ENCODE results near the gene ENOX1.
A peak's percentile ranks its signal among the peaks of the same experiment; 100 is the strongest.

ENOX1 gene

DNA sequence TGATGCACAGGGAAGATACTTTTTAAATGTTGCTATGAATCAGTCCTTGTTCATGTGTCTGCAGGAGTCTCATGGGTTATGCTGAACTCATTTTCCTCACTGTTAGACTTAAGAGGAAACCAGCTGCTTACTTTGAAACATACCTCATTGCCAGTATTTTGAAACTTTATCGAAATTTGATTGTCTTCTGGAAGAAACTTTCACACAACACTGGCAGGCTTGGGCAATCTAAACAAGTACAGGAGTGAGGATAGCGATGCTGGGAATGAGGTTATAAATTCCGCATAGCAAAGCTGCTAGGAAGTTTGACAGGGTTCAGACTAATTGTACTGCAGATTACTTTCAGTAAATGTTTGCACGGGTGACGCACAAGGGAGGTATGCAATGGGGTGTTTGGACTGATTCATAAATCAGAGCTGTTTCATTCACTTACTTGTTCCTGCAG, 517.7 kb downstream of the ENOX1 start:
- DNase-seq: peak; percentile 76

DNA sequence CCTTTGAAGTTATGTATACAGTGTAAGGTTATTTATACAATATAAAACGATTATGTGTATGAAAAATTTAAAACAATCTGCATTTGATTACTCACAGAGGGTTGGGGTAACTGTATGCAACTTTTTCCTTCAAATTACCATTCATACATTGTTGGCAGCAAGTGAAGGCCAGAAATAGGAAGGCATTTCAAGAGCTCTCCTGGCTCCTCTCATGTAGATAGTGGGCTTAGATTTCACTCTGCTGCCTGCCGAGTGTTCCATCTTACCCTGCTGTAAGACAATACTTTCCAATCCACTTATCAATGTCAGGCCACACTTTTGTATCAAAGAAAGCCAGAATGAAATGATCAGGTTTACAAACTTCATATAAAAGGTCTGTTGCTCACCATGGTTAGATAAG, 518.1 kb downstream of the ENOX1 start:
- no peak for DNase-seq

DNA sequence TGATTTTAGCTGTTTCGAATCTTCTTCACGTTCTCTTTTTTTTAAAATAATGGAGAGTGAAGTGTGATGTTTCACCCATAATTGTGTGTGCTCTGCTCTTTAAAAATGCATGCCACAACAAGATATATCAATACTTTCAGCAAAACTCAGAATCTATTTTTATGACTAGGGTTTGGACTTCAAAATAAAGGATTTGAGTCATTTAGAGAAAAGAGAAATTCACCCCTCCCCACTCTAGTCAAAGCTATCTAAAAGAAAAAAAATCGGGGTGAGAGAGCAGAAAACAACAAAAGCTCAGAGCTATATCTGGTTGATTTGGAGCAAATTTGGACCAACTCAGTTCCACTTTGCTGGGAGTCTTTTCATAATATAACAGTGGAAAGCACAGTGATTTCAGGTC, 518.9 kb downstream of the ENOX1 start:
- no peak for DNase-seq

DNA sequence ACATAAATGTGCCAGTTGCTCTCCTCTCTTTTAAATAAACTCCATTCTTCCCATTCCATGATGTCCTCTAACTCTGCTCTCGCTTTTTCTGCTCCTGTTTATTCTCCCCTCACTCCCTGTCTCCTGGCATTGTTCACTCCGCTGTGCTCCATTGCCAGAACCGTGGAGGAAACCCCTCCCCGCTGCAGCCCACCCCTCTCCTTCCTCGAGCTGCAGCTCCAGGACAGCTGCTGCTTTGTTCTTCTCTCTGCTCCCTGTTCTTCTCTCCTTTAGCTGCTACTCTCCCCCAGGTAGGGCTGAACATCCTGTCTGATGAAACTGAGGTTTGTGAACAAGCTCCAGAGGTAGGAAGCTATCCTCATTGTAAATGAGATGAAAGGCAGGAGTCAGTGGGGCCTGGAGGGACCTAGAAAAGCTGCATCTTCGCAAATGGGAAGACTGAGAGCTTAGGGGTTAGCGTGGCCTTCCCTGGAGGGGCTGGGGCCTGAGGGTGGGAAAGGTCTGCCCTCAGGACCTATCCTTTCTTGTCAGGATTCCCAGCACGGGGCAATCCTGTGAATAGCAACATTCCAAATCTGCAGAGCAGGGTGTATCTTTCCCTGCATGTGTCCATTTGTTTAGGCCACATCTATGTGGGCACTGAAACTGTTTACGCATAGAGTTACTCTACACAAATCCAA, 519.7 kb downstream of the ENOX1 start:
- DNase-seq: no peak

DNA sequence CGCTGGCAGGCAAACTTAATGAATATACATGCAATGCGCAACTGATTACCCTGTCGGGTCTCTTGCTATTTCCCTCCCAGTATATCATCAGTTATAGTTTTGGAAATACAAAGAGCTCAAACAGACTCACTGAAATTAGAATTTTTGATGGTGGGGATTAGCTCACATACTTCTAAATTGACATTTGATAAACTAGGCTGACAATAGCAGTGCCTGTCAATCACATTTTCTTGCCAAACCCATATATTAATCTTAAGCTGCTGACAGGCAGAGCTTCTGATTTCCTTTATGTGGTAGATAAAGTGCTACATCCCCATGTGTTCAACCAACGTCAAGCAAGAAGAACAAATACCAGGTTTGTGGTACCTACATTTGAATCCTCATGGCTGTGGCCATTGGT, 521.7 kb downstream of the ENOX1 start:
- DNase-seq: no peak

DNA sequence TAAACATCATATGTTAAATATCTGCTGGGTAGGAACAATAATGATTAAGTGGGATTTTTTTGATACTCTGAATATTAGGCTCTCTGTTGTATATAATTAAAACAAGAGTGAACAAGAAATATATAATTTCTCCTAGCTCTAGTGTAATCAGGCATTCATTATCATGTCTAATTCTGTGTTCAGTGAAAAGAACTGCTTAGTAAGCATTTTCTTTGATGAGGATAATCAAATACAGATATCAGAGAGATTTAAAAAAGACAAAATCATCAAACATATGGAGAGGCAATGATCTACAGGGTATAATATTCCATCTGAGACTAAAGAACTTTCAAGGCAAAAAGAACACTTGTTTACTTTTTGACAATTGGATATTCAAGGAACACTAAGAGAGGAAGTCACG, 522.3 kb downstream of the ENOX1 start:
- no peak for DNase-seq

DNA sequence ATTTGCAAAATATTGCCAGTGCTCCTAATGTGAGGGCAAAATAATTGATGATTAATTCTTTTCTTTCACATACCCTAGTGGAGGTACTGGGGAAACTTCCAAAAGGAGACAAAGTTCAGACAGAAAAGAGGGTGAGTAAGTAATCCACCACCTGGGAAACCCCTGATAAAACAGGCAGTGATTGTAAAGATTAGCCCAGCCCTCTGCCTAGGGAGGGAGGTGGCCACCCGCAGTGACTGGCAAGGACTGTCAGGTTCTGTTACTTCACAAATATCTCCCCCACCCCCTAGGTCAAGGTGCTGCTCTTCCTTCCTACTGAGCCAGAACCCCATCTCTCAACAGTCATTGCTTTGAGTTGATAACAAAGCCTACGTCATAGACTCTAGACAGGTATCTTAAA, 523.7 kb downstream of the ENOX1 start:
- DNase-seq: no peak

DNA sequence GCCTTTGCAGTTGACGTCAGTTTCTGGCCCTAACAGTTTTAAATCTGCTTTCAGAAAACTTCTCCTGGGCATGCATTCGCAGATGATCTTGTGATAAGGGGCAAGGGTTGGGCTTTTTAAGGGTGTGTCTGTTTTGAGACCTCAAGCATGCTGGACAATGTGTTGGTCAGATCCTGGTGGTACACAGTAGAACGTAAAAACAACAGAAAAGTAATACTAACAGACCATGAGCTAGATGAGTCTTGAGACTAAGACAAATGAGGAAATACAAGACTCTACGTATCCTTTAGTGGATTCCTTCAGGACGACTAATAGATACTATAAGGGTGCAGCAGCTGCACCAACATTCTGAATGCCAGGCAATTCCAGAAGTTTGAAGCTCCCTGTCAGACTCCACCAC, 525.8 kb downstream of the ENOX1 start:
- peak; percentile 11 for DNase-seq

DNA sequence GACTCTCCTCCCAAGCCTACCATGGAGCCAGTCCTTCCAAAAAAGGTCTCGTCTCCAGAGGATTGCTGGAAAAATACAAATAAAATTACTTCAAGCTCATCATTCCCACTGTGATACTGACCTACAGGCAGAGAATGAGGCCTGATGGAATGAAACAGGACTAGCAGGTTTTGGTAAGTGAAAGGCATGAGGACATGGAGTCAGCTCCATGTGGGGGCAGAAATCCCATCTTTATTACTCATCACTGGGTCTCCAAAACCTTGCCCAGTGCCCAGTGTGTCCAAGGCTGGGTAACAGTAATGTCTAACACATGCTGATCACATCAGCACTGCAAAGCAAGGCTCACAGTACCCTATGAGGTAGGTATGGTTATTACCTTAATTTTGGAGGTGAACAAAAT, 528.0 kb downstream of the ENOX1 start:
- no peak for DNase-seq

DNA sequence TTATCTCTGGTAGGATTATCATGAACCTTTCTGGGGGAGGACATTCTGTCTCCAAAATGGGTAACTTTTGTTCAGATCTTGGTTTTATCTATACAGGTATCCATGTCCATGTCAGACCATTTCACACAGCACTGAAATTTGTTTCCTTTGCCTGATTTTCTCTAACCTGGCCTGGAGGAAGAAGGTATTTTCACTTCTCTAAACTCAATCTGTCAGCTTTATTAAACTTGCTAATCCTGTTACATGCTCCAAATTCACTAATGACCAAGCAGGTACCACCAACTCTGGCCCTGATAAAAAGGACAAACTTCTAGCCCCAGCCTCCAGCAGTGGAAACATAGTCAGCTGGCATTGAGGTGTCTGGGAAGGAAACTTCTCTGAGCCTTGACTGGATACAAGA, 529.0 kb downstream of the ENOX1 start:
- no peak for DNase-seq

DNA sequence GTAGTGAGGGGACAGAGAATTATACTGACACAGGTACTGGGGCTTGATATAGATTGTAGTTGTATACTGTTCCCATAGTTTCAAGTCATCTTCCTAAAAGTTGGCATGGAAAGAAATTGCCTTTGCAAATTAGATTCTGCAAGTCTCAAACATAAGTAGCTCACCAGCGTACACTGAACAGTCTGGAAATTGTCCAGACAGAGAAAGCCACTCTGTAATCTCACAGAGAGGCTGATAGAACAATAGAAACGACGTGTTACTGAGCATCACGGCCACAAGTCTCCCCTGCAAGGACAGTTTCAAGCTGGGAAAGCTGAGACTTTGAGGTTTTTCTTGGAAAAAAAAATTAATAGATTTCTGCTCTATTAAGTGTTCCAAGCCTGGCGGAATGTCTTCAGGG, 534.8 kb downstream of the ENOX1 start:
- DNase-seq: no peak

DNA sequence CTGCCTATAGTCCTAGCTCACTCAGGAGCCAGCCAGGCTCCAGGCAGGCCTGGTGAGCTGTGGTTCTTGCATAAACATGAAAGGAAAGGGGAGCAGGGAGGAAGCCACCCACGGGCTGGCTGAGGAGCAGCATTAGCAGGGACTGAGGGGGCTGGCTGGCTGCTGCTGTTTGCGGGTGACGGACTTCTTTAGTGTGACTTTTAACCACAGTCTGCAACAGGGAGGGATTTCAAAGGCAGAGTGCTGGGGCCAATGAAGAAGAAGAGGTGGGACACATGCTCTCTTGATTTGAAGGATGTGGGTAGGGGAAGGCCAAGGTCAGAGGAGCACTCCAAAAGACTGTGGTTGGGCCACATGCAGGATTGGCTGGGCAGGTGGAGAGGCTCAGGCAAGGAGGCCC, 540.4 kb downstream of the ENOX1 start:
- no peak for DNase-seq

DNA sequence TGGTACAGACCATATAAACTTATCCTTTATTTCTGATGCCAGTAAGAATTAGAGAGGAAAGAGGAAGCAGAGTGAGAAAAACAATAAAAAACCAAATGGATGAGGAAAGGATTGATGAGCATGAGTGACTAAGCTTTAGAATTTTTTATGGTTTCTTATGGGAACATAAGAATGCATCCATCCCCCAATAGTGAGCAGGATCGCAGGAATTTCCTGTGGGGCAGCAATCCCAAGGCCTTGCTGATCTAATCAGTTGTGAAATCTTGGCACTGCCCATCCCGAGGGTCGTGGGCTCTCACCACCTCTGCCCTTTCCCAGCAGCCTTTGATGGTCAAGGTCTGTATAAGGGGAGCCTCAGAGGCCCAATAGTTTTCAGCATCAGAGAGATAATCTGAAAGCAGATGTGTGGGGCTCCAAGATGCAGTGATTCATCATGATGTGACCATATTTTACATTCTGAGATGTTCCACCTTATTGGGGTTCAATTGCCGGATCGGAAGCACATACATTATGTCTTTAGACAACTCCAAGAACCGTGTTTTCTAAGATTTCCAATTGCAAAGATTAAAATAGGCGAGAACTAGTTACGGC, 541.3 kb downstream of the ENOX1 start:
- DNase-seq: no peak

DNA sequence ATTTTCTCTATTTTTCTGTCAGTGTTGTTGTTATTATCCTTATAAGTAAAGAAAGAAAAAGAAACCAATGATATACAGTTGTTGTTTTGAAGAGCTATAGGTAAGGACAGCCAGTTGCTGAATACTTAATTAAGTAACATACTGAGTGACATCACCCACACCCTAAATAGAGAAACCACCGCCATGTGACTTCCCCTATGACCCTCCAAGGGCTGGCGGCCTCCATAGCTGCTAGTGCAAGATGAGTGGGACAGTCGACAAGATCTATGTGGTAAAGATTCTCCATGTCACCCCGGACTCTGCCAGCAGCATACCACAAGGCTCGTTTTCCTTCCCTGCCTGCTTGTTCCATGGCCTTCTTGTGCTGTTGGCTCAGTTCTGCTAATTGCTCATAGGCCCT, 542.3 kb downstream of the ENOX1 start:
- no peak for DNase-seq

DNA sequence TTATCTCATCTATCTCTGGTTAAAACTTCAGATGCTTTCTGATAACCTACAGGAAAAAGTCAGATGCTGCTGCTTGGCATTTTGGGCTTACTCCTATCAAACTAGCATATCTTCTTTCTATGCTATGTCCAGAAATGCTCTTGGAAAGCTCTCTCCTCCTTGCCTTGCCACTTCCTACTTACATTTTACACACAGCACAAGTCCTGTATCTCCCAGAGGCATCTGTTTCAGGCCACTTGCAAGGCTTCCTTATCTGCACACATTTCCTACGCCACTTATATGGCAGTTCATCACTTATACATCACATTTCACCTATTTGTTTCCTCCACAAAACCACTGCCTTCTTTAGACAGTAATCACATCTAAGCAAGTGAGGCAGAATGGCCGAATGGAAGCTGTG, 543.1 kb downstream of the ENOX1 start:
- DNase-seq: no peak

DNA sequence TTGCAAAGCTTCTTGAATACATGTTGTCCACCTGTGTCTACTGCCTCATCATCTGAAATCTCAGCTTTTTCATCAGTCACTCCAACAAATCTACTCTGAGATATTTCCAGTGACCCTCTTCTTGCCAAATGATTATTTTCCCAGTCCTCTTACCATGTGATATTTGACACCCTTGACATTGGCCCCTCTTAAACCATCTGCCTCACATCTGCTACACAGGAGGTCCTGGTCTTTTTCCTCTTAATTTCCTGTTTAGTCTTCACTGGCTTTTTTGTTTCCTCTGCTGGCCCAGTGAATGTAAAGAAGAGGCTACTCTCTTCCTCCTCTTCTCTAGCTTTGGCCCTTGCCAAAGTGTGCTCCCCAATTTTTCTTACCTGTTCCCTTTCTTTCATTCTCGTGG, 544.7 kb downstream of the ENOX1 start:
- no peak for DNase-seq

DNA sequence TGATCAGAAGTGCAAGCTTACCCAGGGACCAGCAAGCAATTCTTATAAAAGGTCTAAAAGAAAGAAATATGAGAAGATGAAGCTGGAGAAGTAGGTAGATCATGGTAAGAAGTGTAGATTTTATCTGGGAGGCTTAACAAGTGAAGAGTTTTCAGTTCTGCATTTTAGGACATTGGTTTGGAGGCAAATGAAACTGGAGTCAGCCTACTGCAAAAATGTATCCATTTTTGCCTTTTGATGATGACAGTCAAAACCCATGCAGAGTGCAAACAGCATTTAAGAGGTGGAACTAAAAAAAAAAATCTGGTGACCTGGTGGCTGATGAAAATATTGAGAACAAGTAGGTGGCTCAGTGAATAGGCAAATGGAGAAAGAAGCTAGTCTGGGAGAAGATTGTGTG, 546.5 kb downstream of the ENOX1 start:
- no peak for DNase-seq

DNA sequence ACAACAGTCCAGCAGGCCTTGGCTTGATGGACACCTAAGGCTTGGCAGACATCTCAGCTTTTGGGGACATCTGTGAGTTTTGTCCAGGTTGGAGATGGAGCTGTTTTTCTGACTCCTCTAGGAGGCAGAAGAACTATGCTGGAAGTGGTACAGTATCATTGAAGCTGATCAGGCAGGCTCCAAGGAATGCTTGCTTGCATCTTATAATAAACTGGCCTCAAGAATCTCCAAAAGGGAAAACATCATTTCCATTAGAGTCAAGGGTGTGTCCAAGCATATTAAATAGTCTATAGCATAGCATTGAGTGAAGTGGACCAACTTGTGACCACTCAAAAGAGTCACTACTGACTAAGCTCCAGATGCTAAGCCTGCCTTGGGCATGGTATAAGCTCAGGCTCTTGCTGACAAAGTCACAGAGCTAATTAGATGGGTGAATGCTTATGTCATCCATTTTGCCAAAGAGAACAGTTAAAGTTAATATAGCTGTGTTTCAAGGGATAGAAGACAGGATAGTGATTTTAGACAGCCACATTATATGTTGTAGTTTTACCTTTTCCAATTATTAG, 547.4 kb downstream of the ENOX1 start:
- DNase-seq: no peak

DNA sequence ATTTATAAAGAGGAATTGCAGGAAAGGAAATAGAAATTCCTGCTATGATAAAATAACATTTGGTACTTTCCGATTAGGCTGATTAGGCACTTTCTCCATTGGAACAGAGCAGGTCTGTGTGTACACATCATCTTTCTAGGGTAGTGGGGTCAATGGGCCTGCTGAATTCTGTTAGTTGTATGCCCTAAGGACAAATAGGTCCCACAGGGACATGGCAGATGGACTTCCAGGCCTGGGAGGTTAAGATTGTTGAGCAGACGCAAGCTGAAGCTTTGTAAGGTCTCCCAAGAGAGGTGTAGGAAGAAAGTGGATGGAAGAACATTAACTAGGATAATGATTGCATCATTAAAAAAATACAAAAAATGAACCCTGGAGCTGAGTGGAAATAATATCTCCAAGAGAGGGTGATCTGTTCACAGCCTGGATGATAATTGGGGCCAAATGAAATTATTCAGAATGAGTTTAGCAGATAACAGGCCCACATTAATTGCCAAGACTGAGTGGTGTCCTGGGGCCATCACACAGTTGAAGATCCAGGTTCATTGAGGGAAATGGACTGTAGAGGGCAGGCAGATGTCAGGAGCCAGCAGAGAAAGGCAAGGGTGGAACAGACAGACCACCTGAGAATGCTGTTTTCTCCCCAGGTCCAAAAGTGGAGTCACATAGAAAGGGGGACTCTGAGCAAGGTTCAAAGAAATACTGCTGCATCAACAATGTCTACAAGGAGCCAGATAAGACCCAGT, 548.3 kb downstream of the ENOX1 start:
- no peak for DNase-seq

DNA sequence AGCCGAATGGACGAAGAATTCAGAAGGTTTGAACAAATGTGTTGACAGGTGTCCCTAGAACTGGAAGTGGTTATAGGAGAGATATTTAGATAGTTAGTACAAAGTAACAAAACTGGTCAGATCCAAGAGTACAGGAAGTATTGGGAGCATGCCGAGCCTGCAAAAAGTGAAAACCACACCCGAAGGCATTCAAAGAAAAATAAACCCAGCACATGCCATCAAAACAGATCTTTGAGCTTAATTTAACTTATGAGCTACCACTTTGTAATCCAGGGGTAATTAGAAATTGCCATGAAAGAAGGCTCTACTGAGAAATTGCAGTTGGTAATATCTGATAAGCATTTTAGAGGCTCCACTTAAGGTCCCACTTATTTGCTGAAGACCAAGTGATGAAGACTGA, 549.2 kb downstream of the ENOX1 start:
- no peak for DNase-seq

DNA sequence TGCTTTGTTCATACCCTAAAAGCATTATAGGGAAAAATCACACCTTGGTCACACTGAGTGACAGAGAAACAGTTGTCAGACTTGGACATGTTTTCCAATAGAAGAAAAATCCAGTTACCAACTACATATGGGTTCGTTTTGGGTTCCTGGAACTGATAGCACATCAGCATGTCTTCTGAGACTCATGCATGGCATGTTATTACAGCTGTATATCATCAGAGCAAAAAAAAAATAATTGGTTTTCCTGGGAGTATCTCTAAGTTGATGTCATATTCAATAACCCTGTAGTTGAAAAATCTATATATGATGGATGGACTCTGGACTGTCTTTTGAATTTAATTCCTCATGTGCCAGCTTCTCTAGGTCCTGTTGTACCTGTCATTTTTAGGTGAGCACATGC, 551.7 kb downstream of the ENOX1 start:
- no peak for DNase-seq

DNA sequence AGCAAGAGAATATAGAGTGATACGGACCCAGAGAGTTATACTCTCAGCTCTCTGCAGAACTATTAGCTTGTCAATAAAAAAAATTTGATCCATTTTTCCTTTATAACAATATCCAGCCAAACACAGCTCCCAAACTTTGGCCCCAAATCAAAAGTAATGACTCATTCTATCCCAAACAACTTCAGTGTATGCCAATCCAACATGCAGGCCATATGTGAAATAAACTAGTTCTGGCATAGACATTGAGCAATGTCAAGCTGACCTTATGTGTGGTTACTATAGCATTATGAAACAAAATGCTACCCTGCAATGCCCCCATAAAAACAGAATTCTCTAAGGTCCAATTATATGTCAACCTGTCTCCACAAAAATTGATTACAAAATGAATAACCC, 553.9 kb downstream of the ENOX1 start:
- peak; percentile 16 for DNase-seq

DNA sequence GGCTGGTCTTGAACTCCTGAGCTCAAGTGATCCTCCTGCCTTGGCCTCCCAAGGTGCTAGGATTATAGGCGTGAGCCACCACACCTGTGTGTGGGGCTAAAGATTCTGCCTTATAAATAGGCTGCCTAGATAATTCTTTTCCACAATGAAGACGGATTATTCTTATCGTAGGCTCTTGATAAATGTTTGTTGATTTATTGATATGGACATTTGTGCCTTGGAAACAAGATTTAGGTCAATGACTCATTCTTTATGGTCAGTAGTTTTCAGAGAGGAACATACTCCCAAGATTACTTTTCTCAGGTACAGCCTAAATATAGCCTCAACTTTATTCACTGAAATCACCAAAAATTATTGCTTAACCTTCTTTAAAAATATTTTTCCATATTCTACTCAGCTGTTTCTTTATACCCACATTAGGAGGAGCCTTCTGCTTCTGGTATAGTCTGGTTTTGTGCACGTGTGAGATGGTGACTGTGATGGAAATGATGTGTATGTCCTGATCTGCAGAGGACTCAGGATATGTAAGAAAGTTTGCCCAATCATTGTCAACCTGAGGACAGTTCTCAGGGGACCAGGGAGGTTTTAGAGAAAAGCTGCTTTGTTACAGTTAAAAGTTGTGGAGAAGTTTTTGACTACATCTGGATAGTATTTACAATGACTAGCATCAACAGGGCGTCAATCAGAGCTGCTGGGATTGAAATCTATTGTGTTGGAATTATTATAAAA, 554.5 kb downstream of the ENOX1 start:
- DNase-seq: no peak

All from amniotic stem cell (primary cell).